GM18498 (cell line): ENCODE measurements around the gene APOL5.
"Not testable (repeated sequence)": the region's sequence is repeated elsewhere in the genome, so short reads cannot be mapped to it uniquely, and the experiment has no call there.

ENCODE experiments used
- ATAC-seq: cut with Tn5 transposase; IDR thresholded peaks from one replicate; pipeline ENCODE4 v1.9.1; 2021; ENCODE audit warnings: mild to moderate bottlenecking, moderate library complexity; ENCODE audit not compliant: unreplicated experiment

The APOL5 gene

GRCh38 chr22:35708917-35709316, 8.8 kb upstream of the APOL5 start:
- ATAC-seq: no peak

GRCh38 chr22:35711336-35711735, 6.3 kb upstream of the APOL5 start:
- ATAC-seq: no peak

GRCh38 chr22:35712672-35713071, 5.0 kb upstream of the APOL5 start:
- ATAC-seq: no peak

- no peak for ATAC-seq
These were observed 1.7 kb downstream of the APOL5 start for GRCh38 chr22:35719212-35719875.

- no peak for ATAC-seq
These were observed 4.3 kb downstream of the APOL5 start for GRCh38 chr22:35721960-35722359.

GRCh38 chr22:35725521-35725920, 7.8 kb downstream of the APOL5 start:
- no peak for ATAC-seq

- no peak for ATAC-seq
These were observed 8.7 kb downstream of the APOL5 start for GRCh38 chr22:35726398-35726797.

GRCh38 chr22:35726933-35727332, 9.3 kb downstream of the APOL5 start:
- no peak for ATAC-seq

- ATAC-seq: no peak
These were observed 9.8 kb downstream of the APOL5 start for GRCh38 chr22:35727436-35727835.

- no peak for ATAC-seq
These were observed 11.1 kb downstream of the APOL5 start for GRCh38 chr22:35728639-35729308.

- no peak for ATAC-seq
These were observed 11.6 kb downstream of the APOL5 start for GRCh38 chr22:35729309-35729698.

- ATAC-seq: no peak
These were observed 13.6 kb downstream of the APOL5 start for GRCh38 chr22:35731321-35731720.

GRCh38 chr22:35732116-35732515, 14.4 kb downstream of the APOL5 start:
- no peak for ATAC-seq

GRCh38 chr22:35733036-35733435, 15.4 kb downstream of the APOL5 start:
- ATAC-seq: no peak

- no peak for ATAC-seq
These were observed 16.3 kb downstream of the APOL5 start for GRCh38 chr22:35733791-35734516.

GRCh38 chr22:35734517-35734827, 16.8 kb downstream of the APOL5 start:
- no peak for ATAC-seq

- ATAC-seq: no peak
These were observed 17.9 kb downstream of the APOL5 start for GRCh38 chr22:35735542-35735941.

- no peak for ATAC-seq
These were observed 18.5 kb downstream of the APOL5 start for GRCh38 chr22:35736166-35736565.

- ATAC-seq: no peak
These were observed 19.0 kb downstream of the APOL5 start for GRCh38 chr22:35736701-35737100.

- ATAC-seq: not testable (repeated sequence)
These were observed 20.2 kb downstream of the APOL5 start for GRCh38 chr22:35737886-35738285.

- no peak for ATAC-seq
These were observed 21.6 kb downstream of the APOL5 start for GRCh38 chr22:35739076-35739930.
